ENCODE measurements around the gene EGFR.

- TF ChIP-seq ZNF302 (CRISPR knock-in tag; IDR thresholded peaks at IDR 0.05) (no peak), POLR2A (IDR thresholded peaks at IDR 0.05; ENCODE audit: low read length) (no peak), ESRRA (IDR thresholded peaks at IDR 0.05; ENCODE audit: borderline replicate concordance, low read length) (no peak), EP300 (IDR thresholded peaks at IDR 0.05) (no peak), SMC3 (IDR thresholded peaks at IDR 0.05) (no peak), NPAS2 (CRISPR knock-in tag; IDR thresholded peaks at IDR 0.05; ENCODE audit: borderline replicate concordance) (no peak), NR3C1 (IDR thresholded peaks at IDR 0.05) (no peak)
- TF ChIP-seq, protein P1, sequence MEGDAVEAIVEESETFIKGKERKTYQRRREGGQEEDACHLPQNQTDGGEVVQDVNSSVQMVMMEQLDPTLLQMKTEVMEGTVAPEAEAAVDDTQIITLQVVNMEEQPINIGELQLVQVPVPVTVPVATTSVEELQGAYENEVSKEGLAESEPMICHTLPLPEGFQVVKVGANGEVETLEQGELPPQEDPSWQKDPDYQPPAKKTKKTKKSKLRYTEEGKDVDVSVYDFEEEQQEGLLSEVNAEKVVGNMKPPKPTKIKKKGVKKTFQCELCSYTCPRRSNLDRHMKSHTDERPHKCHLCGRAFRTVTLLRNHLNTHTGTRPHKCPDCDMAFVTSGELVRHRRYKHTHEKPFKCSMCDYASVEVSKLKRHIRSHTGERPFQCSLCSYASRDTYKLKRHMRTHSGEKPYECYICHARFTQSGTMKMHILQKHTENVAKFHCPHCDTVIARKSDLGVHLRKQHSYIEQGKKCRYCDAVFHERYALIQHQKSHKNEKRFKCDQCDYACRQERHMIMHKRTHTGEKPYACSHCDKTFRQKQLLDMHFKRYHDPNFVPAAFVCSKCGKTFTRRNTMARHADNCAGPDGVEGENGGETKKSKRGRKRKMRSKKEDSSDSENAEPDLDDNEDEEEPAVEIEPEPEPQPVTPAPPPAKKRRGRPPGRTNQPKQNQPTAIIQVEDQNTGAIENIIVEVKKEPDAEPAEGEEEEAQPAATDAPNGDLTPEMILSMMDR (IDR thresholded peaks at IDR 0.05), result no peak
- TF ChIP-seq, protein P2, sequence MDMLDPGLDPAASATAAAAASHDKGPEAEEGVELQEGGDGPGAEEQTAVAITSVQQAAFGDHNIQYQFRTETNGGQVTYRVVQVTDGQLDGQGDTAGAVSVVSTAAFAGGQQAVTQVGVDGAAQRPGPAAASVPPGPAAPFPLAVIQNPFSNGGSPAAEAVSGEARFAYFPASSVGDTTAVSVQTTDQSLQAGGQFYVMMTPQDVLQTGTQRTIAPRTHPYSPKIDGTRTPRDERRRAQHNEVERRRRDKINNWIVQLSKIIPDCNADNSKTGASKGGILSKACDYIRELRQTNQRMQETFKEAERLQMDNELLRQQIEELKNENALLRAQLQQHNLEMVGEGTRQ (IDR thresholded peaks at IDR 0.05), result no peak
- TF ChIP-seq, protein P3, sequence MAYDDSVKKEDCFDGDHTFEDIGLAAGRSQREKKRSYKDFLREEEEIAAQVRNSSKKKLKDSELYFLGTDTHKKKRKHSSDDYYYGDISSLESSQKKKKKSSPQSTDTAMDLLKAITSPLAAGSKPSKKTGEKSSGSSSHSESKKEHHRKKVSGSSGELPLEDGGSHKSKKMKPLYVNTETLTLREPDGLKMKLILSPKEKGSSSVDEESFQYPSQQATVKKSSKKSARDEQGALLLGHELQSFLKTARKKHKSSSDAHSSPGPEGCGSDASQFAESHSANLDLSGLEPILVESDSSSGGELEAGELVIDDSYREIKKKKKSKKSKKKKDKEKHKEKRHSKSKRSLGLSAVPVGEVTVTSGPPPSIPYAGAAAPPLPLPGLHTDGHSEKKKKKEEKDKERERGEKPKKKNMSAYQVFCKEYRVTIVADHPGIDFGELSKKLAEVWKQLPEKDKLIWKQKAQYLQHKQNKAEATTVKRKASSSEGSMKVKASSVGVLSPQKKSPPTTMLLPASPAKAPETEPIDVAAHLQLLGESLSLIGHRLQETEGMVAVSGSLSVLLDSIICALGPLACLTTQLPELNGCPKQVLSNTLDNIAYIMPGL (CRISPR knock-in tag; IDR thresholded peaks at IDR 0.05; ENCODE audit: borderline replicate concordance), result no peak
These were observed 175.7 kb downstream of the EGFR start for GRCh38 chr7:55194522-55194921.

All from A549 (cell line).